ENCODE measurements around the gene DRD3. TPM values are rescaled to one million over a fixed set of nuclear protein-coding genes. Genes with fewer than 3 reads are reported as not detected.

DRD3 gene
- total and polyA plus RNA-seq, 2 experiments from 2014 or later, result 0.21 to 0.65 TPM

- H2AFZ ChIP-seq, result no peak overlapping the region
- Mint-ChIP-seq H3K27me3 (ENCODE audit: insufficient read depth, low read depth, poor library complexity) (no peaks in the 10 kb centered on the region), H3K27ac (no peak overlapping the region), H3K9me3 (no peaks in the 10 kb centered on the region), H3K36me3 (ENCODE audit: low read depth) (no peaks in the 10 kb centered on the region), H3K4me3 (no peak overlapping the region), H3K4me1 (no peaks in the 10 kb centered on the region; the same call in 2 of the 3 replicates)
- no peaks in the 10 kb centered on the region for H3K36me3 ChIP-seq (ENCODE audit: insufficient read depth)
- no peaks in the 10 kb centered on the region for H3K4me1 ChIP-seq (ENCODE audit: insufficient read depth)
- no peaks in the 10 kb centered on the region for H3K79me2 ChIP-seq (replicated peaks; ENCODE audit: insufficient read depth)
- H3F3A ChIP-seq (replicated peaks; ENCODE audit: low read depth), result no peaks in the 10 kb centered on the region
- TF ChIP-seq JUNB (IDR thresholded peaks at IDR 0.05; ENCODE audit: unreplicated experiment) (no peak), CTCF (conservative IDR thresholded peaks at IDR 0.05; ENCODE audit: low read depth in 2 of 2) (no peak), EZH2 (IDR thresholded peaks at IDR 0.05; ENCODE audit: low read depth, unreplicated experiment) (no peak), NANOG (IDR thresholded peaks at IDR 0.05; ENCODE audit: borderline replicate concordance) (no peak), CREB1 (CRISPR knock-in tag; IDR thresholded peaks at IDR 0.05; ENCODE audit: low read depth) (no peak), POLR2AphosphoS5 (IDR thresholded peaks at IDR 0.05; ENCODE audit: low read depth) (no peak), STAT1 (IDR thresholded peaks at IDR 0.05; ENCODE audit: unreplicated experiment) (no peak), ZNF114 (CRISPR knock-in tag; IDR thresholded peaks at IDR 0.05) (no peak), REST (IDR thresholded peaks at IDR 0.05; ENCODE audit: unreplicated experiment) (no peak), ZNF331 (CRISPR knock-in tag; IDR thresholded peaks at IDR 0.05; ENCODE audit: low read depth) (no peak), EZH2phosphoT487 (IDR thresholded peaks at IDR 0.05; ENCODE audit: unreplicated experiment) (no peak), ETS1 (IDR thresholded peaks at IDR 0.05) (no peak), ZNF462 (CRISPR knock-in tag; IDR thresholded peaks at IDR 0.05) (no peak)
- H3K9me2 ChIP-seq (ENCODE audit: insufficient read depth), result peaks cover 9% of the 10 kb centered on the region
- H3K27me3 ChIP-seq (ENCODE audit: insufficient read depth), result no peaks in the 10 kb centered on the region
- no peak overlapping the region for H3K4me2 ChIP-seq
- no peak overlapping the region for H3K27ac ChIP-seq (ENCODE audit: low read depth)
- no peak for DNase-seq (ENCODE audit: low spot score)
- no peaks in the 10 kb centered on the region for H4K20me1 ChIP-seq (replicated peaks; ENCODE audit: insufficient read depth)
- no peak overlapping the region for H3K4me3 ChIP-seq
- ATAC-seq, result no peak
These were observed 39.0 kb downstream of the DRD3 start for GRCh38 chr3:114139836-114140235.
